Breast epithelium (tissue), 3 donors: ENCODE measurements around the gene RNF220.

Source experiments
- CTCF ChIP-seq, 3 donors: fragments of 450-650 bp; IDR thresholded peaks; one replicate each; pipeline ENCODE4 v1.5.1; 2016 to 2017; ENCODE audit warnings: antibody characterized with exemption in 3 of 3, mild to moderate bottlenecking in 3 of 3, moderate library complexity in 3 of 3
- POLR2A ChIP-seq: fragments of 450-650 bp; IDR thresholded peaks from one replicate; pipeline ENCODE4 v1.6.1; 2016; ENCODE audit warnings: antibody characterized with exemption, mild to moderate bottlenecking, moderate library complexity

DNA sequence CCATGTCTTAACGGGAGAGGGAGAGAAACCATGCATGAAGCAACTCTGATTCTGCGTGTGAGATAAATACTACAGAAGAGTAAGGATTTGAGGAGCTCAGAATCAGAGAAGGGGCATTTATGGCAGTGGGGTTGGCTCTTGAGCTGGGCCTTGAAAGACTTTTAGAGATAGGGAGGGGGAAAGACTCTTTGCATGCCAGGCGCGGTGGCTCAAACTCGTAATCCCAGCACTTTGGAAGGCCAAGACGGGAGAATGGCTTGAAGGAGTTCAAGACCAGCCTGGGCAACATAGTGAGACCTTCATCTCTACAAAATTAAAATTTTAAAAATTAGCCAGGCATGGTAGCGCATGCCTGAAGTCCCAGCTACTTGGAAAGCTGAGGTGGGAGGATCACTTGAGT lies 270.1 kb downstream of the RNF220 start:
- TF ChIP-seq CTCF (IDR thresholded peaks at IDR 0.05) (no peak), POLR2A (no peak)
